Erythroblast (primary cell): ENCODE measurements around the gene AGBL4.

ENCODE experiments used
- GATA1 ChIP-seq: IDR thresholded peaks from 2 replicates; pipeline ENCODE4 v1.6.1; 2011; ENCODE audit warnings: low read depth, mild to moderate bottlenecking, control low read depth, low read length, moderate library complexity
- POLR2A ChIP-seq: IDR thresholded peaks from 2 replicates; pipeline ENCODE4 v1.6.1; 2011; ENCODE audit warnings: mild to moderate bottlenecking, low read length

DNA sequence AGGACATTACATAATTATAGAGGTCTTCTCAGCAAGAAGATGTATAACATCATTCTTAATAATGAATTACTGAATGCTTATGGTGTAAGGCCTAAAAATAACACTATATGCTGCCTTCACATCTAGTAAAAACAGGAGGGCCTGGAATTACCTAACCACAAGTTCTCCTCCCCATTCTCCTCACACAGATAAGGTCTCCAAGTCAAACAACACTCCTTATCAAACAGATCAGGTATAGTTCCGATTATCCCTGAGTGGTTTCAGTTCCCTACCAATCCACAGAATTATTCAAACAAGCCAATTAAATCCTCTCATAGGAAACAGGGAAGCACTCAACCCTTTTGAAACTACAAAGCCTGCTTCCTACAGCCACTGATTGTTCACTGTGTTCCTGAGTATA lies 4.0 kb upstream of the AGBL4 start:
- TF ChIP-seq POLR2A, result no peak
- TF ChIP-seq GATA1, result no peak
